Esophagus muscularis mucosa (tissue), 4 donors: Measurements from ENCODE around the gene ALG14. TPM values are rescaled to one million over a fixed set of nuclear protein-coding genes. Genes with fewer than 3 reads are reported as not detected.

Experiments used
- DNase-seq: peaks from one replicate; pipeline ENCODE4 v3.0.0-alpha.2; 2017; ENCODE audit errors: extremely low spot score
- H3K27ac ChIP-seq, 4 donors: fragments of 200-600 bp; sonication (generic); replicated peaks in 1 of 4; 1 replicate in 3 of 4; 2 replicates in 1 of 4; pipeline ENCODE4 v1.5.1; 2016 to 2019; ENCODE audit warnings: mild to moderate bottlenecking in 1 of 4
- H3K27me3 ChIP-seq, 4 donors: fragments of 200-600 bp; sonication (generic); one replicate each; pipeline versions ENCODE4 v1.5.1 to v1.6.0; 2016 to 2019
- H3K36me3 ChIP-seq, 4 donors: fragments of 200-600 bp; sonication (generic); one replicate each; pipeline ENCODE4 v1.5.1; 2016 to 2019
- H3K4me1 ChIP-seq, 4 donors: fragments of 200-600 bp; sonication (generic); one replicate each; pipeline ENCODE4 v1.5.1; 2016 to 2019
- H3K4me3 ChIP-seq, 4 donors: fragments of 200-600 bp; sonication (generic); 1 replicate in 2 of 4; 2 replicates in 2 of 4; pipeline ENCODE4 v1.5.1; 2016 to 2019; ENCODE audit warnings: mild to moderate bottlenecking in 4 of 4, moderate library complexity in 1 of 4
- H3K9me3 ChIP-seq, 4 donors: fragments of 200-600 bp; sonication (generic); 1 replicate in 3 of 4; 2 replicates in 1 of 4; pipeline ENCODE4 v1.5.1; 2016 to 2019
- CTCF ChIP-seq, 3 experiments: fragments of 200-600 bp in 2 of 3; fragments of 450-650 bp in 1 of 3; sonication (generic) in 2 of 3; IDR thresholded peaks; one replicate each; pipeline ENCODE4 v1.5.1; 2017 to 2019; ENCODE audit warnings: antibody characterized with exemption in 3 of 3, mild to moderate bottlenecking in 2 of 3, moderate library complexity in 1 of 3
- EP300 ChIP-seq: sonication (generic); formaldehyde crosslinking; IDR thresholded peaks from one replicate; pipeline ENCODE4 v1.6.1; 2017; ENCODE audit warnings: antibody characterized with exemption
- POLR2A ChIP-seq: fragments of 450-650 bp; IDR thresholded peaks from one replicate; pipeline ENCODE4 v1.6.1; 2017; ENCODE audit warnings: antibody characterized with exemption, moderate library complexity, mild to moderate bottlenecking, low read depth
- POLR2AphosphoS5 ChIP-seq, 2 donors: sonication (generic); formaldehyde crosslinking; IDR thresholded peaks; one replicate each; pipeline ENCODE4 v1.6.1; 2017; ENCODE audit warnings: antibody characterized with exemption in 2 of 2
- WGBS: methylation state at CpG from one replicate; pipeline ENCODE4 v1.1.5; 2018; 5-methylcytosine and 5-hydroxymethylcytosine counted together
- intact Hi-C: fragments of 100-400 bp; cut with DNase I; formaldehyde crosslinking; loops from one replicate; pipeline ENCODE4 v1.15.1; 2023
- total RNA-seq, 4 donors: library from RNA; depleted of rRNA; stranded (reverse); fragments of >200 nt; gene quantifications; one replicate each; pipeline versions ENCODE4 v1.1.0 to v1.2.1, GENCODE V29; 2016

The ALG14 gene
- total RNA-seq, 4 donors from 2014 or later: 0.52 to 0.83 (median 0.74) TPM

- WGBS: 75% methylated on average over 3 of the region's 3 CpGs
- H3K4me1 ChIP-seq: peaks cover 13 to 28% (median 22%) of the 10 kb centered on the region in 4 donors
- H3K36me3 ChIP-seq: no peaks in the 10 kb centered on the region
- TF ChIP-seq POLR2A: no peak
- TF ChIP-seq POLR2AphosphoS5 (IDR thresholded peaks at IDR 0.05): no peak
- no peak for TF ChIP-seq EP300
- no peak for TF ChIP-seq CTCF (IDR thresholded peaks at IDR 0.05)
- no peaks in the 10 kb centered on the region for H3K27me3 ChIP-seq
- intact Hi-C loops: loop anchor here (10.0 kb wide), 1 partner anchor 522 kb away; no protein-coding TSS in a partner anchor
- no peak overlapping the region for H3K27ac ChIP-seq
- DNase-seq: no peak
- no peak overlapping the region for H3K4me3 ChIP-seq
- no peaks in the 10 kb centered on the region for H3K9me3 ChIP-seq
Measured at GRCh38 chr1:95046359-95046758, 26.4 kb downstream of the ALG14 start.

GRCh38 chr1:95043141-95043980 lies 29.4 kb downstream of the ALG14 start:
- Histone ChIP-seq H3K4me1 (peaks cover 16 to 32% (median 29%) of the 10 kb centered on the region in 4 donors), H3K27ac (peak overlapping the region; percentile 71 to 82 (median 78)), H3K9me3 (no peaks in the 10 kb centered on the region), H3K4me3 (no peak overlapping the region), H3K36me3 (no peaks in the 10 kb centered on the region), H3K27me3 (no peaks in the 10 kb centered on the region)
- intact Hi-C loops: loop anchor here (1.0 to 10.0 kb wide), 3 partner anchors 115 to 519 kb away; no protein-coding TSS in a partner anchor
- 28% methylated on average over 11 of the region's 11 CpGs for WGBS
- peak; percentile 97 for DNase-seq
- TF ChIP-seq POLR2A: no peak
- TF ChIP-seq POLR2AphosphoS5 (IDR thresholded peaks at IDR 0.05): peak; percentile 57 to 76
- TF ChIP-seq CTCF (IDR thresholded peaks at IDR 0.05): peak; percentile 99
- TF ChIP-seq EP300: no peak

- peak overlapping the region; percentile 71 to 82 (median 78) for H3K27ac ChIP-seq
- no peak for TF ChIP-seq CTCF (IDR thresholded peaks at IDR 0.05)
- no peak for TF ChIP-seq EP300
- peak; percentile 27 to 30 for TF ChIP-seq POLR2AphosphoS5 (IDR thresholded peaks at IDR 0.05)
- TF ChIP-seq POLR2A: no peak
- 26% methylated on average over 3 of the region's 3 CpGs for WGBS
- H3K4me1 ChIP-seq: peaks cover 16 to 32% (median 28%) of the 10 kb centered on the region in 4 donors
- H3K36me3 ChIP-seq: no peaks in the 10 kb centered on the region
- DNase-seq: no peak
- H3K9me3 ChIP-seq: no peaks in the 10 kb centered on the region
- intact Hi-C loops: loop anchor here (2.0 to 10.0 kb wide), 2 partner anchors 113 to 517 kb away; no protein-coding TSS in a partner anchor
- no peaks in the 10 kb centered on the region for H3K27me3 ChIP-seq
- H3K4me3 ChIP-seq: peak overlapping the region in 2 of 4 donors; percentile 8 to 15
Measured at GRCh38 chr1:95042286-95042685, 30.5 kb downstream of the ALG14 start.

GRCh38 chr1:95041491-95042165 lies 31.1 kb downstream of the ALG14 start:
- 14% methylated on average over 2 of the region's 2 CpGs for WGBS
- peak; percentile 54 to 58 for TF ChIP-seq POLR2AphosphoS5 (IDR thresholded peaks at IDR 0.05)
- TF ChIP-seq EP300: no peak
- TF ChIP-seq POLR2A: no peak
- peak; percentile 84 to 87 (median 87) for TF ChIP-seq CTCF (IDR thresholded peaks at IDR 0.05)

More at GRCh38 chr1:95041491-95042165, 31.1 kb downstream of the ALG14 start:
- no peak for DNase-seq
- Histone ChIP-seq H3K27ac (peak overlapping the region; percentile 71 to 82 (median 78)), H3K36me3 (no peaks in the 10 kb centered on the region), H3K9me3 (no peaks in the 10 kb centered on the region), H3K4me1 (peaks cover 16 to 32% (median 28%) of the 10 kb centered on the region in 4 donors), H3K27me3 (no peaks in the 10 kb centered on the region), H3K4me3 (no peak overlapping the region)
- intact Hi-C loops: loop anchor here (2.0 to 10.0 kb wide), 2 partner anchors 113 to 517 kb away; no protein-coding TSS in a partner anchor
